Fibroblast of pulmonary artery (primary cell): ENCODE measurements around the gene LIME1.
A peak's percentile ranks its signal among the peaks of the same experiment; 100 is the strongest.
"Not testable (repeated sequence)": the region's sequence is repeated elsewhere in the genome, so short reads cannot be mapped to it uniquely, and the experiment has no call there.

Experiments
- DNase-seq: peaks from one replicate; pipeline ENCODE4 v3.0.0-alpha.2; 2010; ENCODE audit warnings: low read depth
- H3K4me3 ChIP-seq: replicated peaks from 2 replicates; pipeline ENCODE4 v1.5.1; 2011; ENCODE audit warnings: low read depth, mild to moderate bottlenecking, control low read depth, low read length, moderate library complexity
- CTCF ChIP-seq: IDR thresholded peaks from 2 replicates; pipeline ENCODE4 v1.5.1; 2011; ENCODE audit warnings: mild to moderate bottlenecking, control low read depth, low read length, inconsistent platforms; ENCODE audit errors: missing control alignments

Gene LIME1

DNA sequence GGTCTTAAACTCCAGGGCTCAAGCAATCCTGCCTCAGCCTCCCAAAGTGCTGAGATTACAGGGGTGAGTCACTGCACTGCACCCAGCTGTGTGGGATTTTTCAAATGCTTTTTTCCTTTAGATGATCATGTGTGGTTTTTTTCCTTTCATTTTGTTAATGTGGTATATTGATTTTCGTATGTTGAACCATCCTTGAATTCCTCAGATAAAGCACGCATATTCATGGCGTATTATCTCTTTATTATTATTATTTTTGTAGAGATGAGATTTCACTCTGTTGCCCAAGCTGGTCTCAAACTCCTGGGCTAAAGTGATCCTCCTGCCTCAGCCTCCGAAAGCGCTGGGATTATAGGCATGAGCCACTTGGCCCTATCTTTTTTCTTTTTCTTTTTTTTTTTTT is 21.6 kb upstream of the LIME1 start:
- no peak overlapping the region for H3K4me3 ChIP-seq
- no peak for DNase-seq
- TF ChIP-seq CTCF, result no peak

- no peak for DNase-seq
- H3K4me3 ChIP-seq, result no peak overlapping the region
- no peak for TF ChIP-seq CTCF
Observed at GRCh38 chr20:63718996-63719395, 17.5 kb upstream of the LIME1 start.

GRCh38 chr20:63722967-63723622 is 13.4 kb upstream of the LIME1 start:
- not testable (repeated sequence) for H3K4me3 ChIP-seq
- DNase-seq, result peak; percentile 16

- not testable (repeated sequence) for DNase-seq, H3K4me3 ChIP-seq
Observed at GRCh38 chr20:63730189-63730733, 6.2 kb upstream of the LIME1 start.

GRCh38 chr20:63731410-63731809 is 5.1 kb upstream of the LIME1 start:
- no peak overlapping the region for H3K4me3 ChIP-seq
- no peak for DNase-seq
- no peak for TF ChIP-seq CTCF

GRCh38 chr20:63732118-63733095 is 4.1 kb upstream of the LIME1 start:
- TF ChIP-seq CTCF, result no peak
- no peak for DNase-seq

DNA sequence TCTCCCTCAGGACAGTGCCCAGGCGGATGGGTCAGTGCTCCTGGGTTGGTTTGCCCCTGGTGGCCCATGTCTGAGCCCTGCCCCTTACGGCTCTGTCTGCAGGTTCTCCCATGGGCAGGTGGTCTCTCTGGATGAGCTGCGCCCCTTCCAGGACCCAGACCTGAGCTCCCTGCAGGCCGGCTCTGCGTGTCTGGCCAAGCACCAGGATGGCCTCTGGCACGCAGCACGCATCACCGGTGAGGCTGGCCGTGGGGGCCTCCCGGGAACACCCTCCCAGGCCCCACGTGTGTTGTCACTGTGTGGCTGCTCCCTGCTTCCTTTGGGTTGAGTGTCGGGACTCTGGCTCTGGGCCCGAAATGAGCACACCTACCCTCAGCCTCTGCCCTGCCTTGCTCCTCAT is 3.3 kb upstream of the LIME1 start:
- DNase-seq, result no peak
- H3K4me3 ChIP-seq, result no peak overlapping the region
- TF ChIP-seq CTCF, result no peak

More at GRCh38 chr20:63732118-63733095, 4.1 kb upstream of the LIME1 start:
- no peak overlapping the region for H3K4me3 ChIP-seq
